ENCODE data around the gene CDCA7. TPM values are rescaled to one million over a fixed set of nuclear protein-coding genes. Genes with fewer than 3 reads are reported as not detected.
A peak's percentile ranks its signal among the peaks of the same experiment; 100 is the strongest.

Gene CDCA7
- total and polyA plus RNA-seq, 2 of the 13 experiments (the other 11 are each of a cell fraction or from before 2014, with no cell fraction given) = 46.2 to 57.8 TPM

- no peak for TF ChIP-seq RAD51 (IDR thresholded peaks at IDR 0.05; ENCODE audit: borderline replicate concordance)
- TF ChIP-seq TBP (CRISPR knock-in tag; IDR thresholded peaks at IDR 0.05) = no peak
- no peak for TF ChIP-seq FIP1L1 (IDR thresholded peaks at IDR 0.05; ENCODE audit: borderline replicate concordance, insufficient read depth, low read depth, low read length)
- TF ChIP-seq ZNF121 (CRISPR knock-in tag; IDR thresholded peaks at IDR 0.05) = 0 out of 2 replicates have a peak, but pooled peaks have one; percentile 43
- no peak for TF ChIP-seq ZNF672 (CRISPR knock-in tag; IDR thresholded peaks at IDR 0.05)
- no peak for TF ChIP-seq ONECUT2 (CRISPR knock-in tag; IDR thresholded peaks at IDR 0.05)
- TF ChIP-seq SNAPC4 (CRISPR knock-in tag; IDR thresholded peaks at IDR 0.05) = peak; percentile 73; the same call in 1 of the 2 replicates
- TF ChIP-seq ZBTB44 (CRISPR knock-in tag; IDR thresholded peaks at IDR 0.05) = 0 out of 2 replicates have a peak, but pooled peaks have one; percentile 15
- TF ChIP-seq DBP (CRISPR knock-in tag; IDR thresholded peaks at IDR 0.05; ENCODE audit: not compliant biosample characterization) = no peak
- TF ChIP-seq ZKSCAN8 (CRISPR knock-in tag; IDR thresholded peaks at IDR 0.05; ENCODE audit: borderline replicate concordance) = no peak
- TF ChIP-seq HDAC1 (CRISPR knock-in tag; IDR thresholded peaks at IDR 0.05) = peak; percentile 50; the same call in 1 of the 2 replicates
- no peak; the same call in 1 of the 2 replicates for TF ChIP-seq AKAP8 (CRISPR knock-in tag; IDR thresholded peaks at IDR 0.05)
- TF ChIP-seq POGK (CRISPR knock-in tag; conservative IDR thresholded peaks at IDR 0.05) = peak; percentile 39
- no peak for TF ChIP-seq MNT (IDR thresholded peaks at IDR 0.05)
- TF ChIP-seq ZNF124 (CRISPR knock-in tag; IDR thresholded peaks at IDR 0.05) = no peak
- peak; percentile 66; the same call in 1 of the 2 replicates for TF ChIP-seq DMAP1 (CRISPR knock-in tag; IDR thresholded peaks at IDR 0.05)
- no peak for TF ChIP-seq MZF1 (CRISPR knock-in tag; IDR thresholded peaks at IDR 0.05; ENCODE audit: borderline replicate concordance)
- TF ChIP-seq AGO1 (IDR thresholded peaks at IDR 0.05; ENCODE audit: low read depth, low read length, poor library complexity, severe bottlenecking) = peak; percentile 46
These were observed 627 bp downstream of the CDCA7 start (continued) for GRCh38 chr2:173355132-173355865.

All from HepG2 (cell line).